ENCODE measurements around the gene EEPD1.

Gene EEPD1

GRCh38 chr7:36192053-36192824, 39.2 kb downstream of the EEPD1 start:
- DNase-seq = no peak

GRCh38 chr7:36192877-36193276, 39.8 kb downstream of the EEPD1 start:
- no peak for DNase-seq

GRCh38 chr7:36198854-36199266, 45.8 kb downstream of the EEPD1 start:
- DNase-seq = no peak

GRCh38 chr7:36199329-36199728, 46.3 kb downstream of the EEPD1 start:
- DNase-seq = no peak

- DNase-seq = no peak
These were observed 48.2 kb downstream of the EEPD1 start for GRCh38 chr7:36201122-36201723.

GRCh38 chr7:36202398-36202797, 49.3 kb downstream of the EEPD1 start:
- no peak for DNase-seq

- no peak for DNase-seq
These were observed 50.2 kb downstream of the EEPD1 start for GRCh38 chr7:36203071-36203790.

GRCh38 chr7:36204044-36204663, 51.1 kb downstream of the EEPD1 start:
- no peak for DNase-seq

GRCh38 chr7:36204929-36205635, 52.0 kb downstream of the EEPD1 start:
- DNase-seq = no peak

- no peak for DNase-seq
These were observed 52.7 kb downstream of the EEPD1 start for GRCh38 chr7:36205803-36206202.

GRCh38 chr7:36207451-36208291, 54.6 kb downstream of the EEPD1 start:
- no peak for DNase-seq

- no peak for DNase-seq
These were observed 55.4 kb downstream of the EEPD1 start for GRCh38 chr7:36208426-36208825.

GRCh38 chr7:36208997-36209813, 56.2 kb downstream of the EEPD1 start:
- DNase-seq = no peak

- no peak for DNase-seq
These were observed 56.7 kb downstream of the EEPD1 start for GRCh38 chr7:36209814-36210183.

- no peak for DNase-seq
These were observed 57.4 kb downstream of the EEPD1 start for GRCh38 chr7:36210291-36210922.

GRCh38 chr7:36214608-36215456, 61.8 kb downstream of the EEPD1 start:
- DNase-seq = no peak

GRCh38 chr7:36215457-36215765, 62.4 kb downstream of the EEPD1 start:
- DNase-seq = no peak

GRCh38 chr7:36216063-36216684, 63.1 kb downstream of the EEPD1 start:
- DNase-seq = no peak

Data from NCI-H774 (cell line).